Mucosa of rectum (tissue), 2 donors: Measurements from ENCODE around the gene INTS6.

ENCODE experiments used
- H3K27ac ChIP-seq, 2 donors: one replicate each; pipeline ENCODE4 v1.7.0; 2013; ENCODE audit warnings: inconsistent platforms in 2 of 2, low read depth in 2 of 2, low read length in 2 of 2
- H3K27me3 ChIP-seq, 2 donors: one replicate each; pipeline ENCODE4 v1.7.0; 2013; ENCODE audit warnings: low read length in 2 of 2; ENCODE audit not compliant: control insufficient read depth in 2 of 2, insufficient read depth in 2 of 2
- H3K36me3 ChIP-seq, 2 donors: one replicate each; pipeline ENCODE4 v1.7.0; 2013; ENCODE audit warnings: low read length in 2 of 2; ENCODE audit not compliant: control insufficient read depth in 2 of 2, insufficient read depth in 2 of 2
- H3K4me1 ChIP-seq, 2 donors: one replicate each; pipeline ENCODE4 v1.7.0; 2013; ENCODE audit warnings: low read length in 2 of 2, mild to moderate bottlenecking in 1 of 2; ENCODE audit not compliant: control insufficient read depth in 2 of 2, insufficient read depth in 2 of 2
- H3K4me3 ChIP-seq, 2 donors: one replicate each; pipeline ENCODE4 v1.7.0; 2013; ENCODE audit warnings: low read length in 2 of 2
- H3K9ac ChIP-seq, 2 donors: one replicate each; pipeline ENCODE4 v1.7.0; 2013; ENCODE audit warnings: low read length in 2 of 2, low read depth in 1 of 2, mild to moderate bottlenecking in 1 of 2
- H3K9me3 ChIP-seq, 2 donors: one replicate each; pipeline ENCODE4 v1.7.0; 2013; ENCODE audit warnings: low read length in 2 of 2; ENCODE audit not compliant: control insufficient read depth in 2 of 2
- donor health status: healthy.
- donor health status: Normal muscosa, but diverticular disease.

INTS6 gene

DNA sequence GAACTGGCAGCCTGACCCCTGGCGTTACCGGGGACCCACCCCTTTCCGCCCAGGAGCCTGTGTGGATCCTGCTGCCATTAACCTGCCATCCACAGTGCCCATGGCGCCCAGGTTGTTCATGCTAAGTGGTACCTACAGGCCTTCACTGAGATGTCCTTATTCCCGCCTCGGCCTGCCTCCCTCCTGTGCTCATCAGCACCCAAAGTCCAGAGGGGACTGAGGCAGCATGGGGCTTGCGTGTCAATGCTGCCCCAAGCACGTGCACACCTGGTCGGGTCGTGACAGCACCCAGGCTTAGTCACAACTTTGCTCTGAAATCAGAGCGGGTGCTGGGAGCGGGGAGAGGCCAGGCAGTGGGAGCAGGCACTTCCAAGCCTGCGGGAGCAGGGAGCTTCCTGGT lies 3.7 kb upstream of the INTS6 start:
- H3K9ac ChIP-seq = no peak overlapping the region
- no peaks in the 10 kb centered on the region for H3K27me3 ChIP-seq
- H3K27ac ChIP-seq = no peak overlapping the region
- H3K4me1 ChIP-seq = peaks cover 13 to 14% of the 10 kb centered on the region in 2 donors
- H3K9me3 ChIP-seq = peaks cover 0 to 6% of the 10 kb centered on the region in 2 donors
- no peak overlapping the region for H3K4me3 ChIP-seq
- peaks cover 0 to 14% of the 10 kb centered on the region in 2 donors for H3K36me3 ChIP-seq

GRCh38 chr13:51455532-51455931 lies 2.7 kb upstream of the INTS6 start:
- H3K4me3 ChIP-seq = no peak overlapping the region
- H3K4me1 ChIP-seq = peaks cover 15 to 18% of the 10 kb centered on the region in 2 donors
- H3K36me3 ChIP-seq = peaks cover 0 to 15% of the 10 kb centered on the region in 2 donors
- peaks cover 0 to 6% of the 10 kb centered on the region in 2 donors for H3K9me3 ChIP-seq
- H3K9ac ChIP-seq = no peak overlapping the region
- H3K27me3 ChIP-seq = no peaks in the 10 kb centered on the region
- no peak overlapping the region for H3K27ac ChIP-seq

DNA sequence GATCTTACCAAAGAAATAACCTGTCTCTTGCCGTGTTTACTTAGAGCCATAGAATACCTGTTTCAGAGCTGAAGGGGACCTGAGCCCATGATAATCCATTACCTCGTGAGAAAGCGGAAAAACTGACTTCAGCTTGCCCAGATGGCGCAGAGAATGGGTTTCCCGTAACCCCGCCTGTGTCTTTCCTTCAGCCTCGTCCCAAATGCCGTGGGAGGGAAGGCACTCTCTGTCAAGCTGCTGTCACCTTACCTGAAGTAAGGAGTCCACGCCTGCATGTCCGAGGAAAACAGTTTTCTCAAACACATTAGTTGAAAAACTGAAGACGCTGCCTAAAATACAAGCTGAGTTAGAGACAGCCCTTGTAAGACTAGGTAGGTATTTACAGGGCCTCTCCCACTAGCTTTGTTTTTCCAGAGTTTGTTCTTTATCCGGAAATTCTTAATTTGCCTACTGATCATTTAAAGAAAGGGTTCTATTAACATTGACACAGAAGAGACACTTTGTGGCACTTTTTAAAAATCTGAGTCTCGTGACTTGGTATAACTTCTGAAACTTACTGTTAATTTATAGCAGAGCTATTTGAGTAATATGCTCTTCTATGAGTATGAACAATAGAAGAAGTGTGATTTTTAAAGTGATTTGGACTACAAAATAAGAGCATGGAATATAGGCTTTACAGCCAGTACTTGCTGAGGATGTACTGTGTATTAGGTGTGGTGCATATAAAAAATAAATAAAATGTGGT lies 1.3 kb upstream of the INTS6 start:
- Histone ChIP-seq H3K4me1 (peaks cover 16 to 23% of the 10 kb centered on the region in 2 donors), H3K36me3 (peaks cover 0 to 18% of the 10 kb centered on the region in 2 donors), H3K4me3 (peak overlapping the region; percentile 83 to 93), H3K9me3 (peaks cover 0 to 6% of the 10 kb centered on the region in 2 donors), H3K9ac (peak overlapping the region; percentile 98 to 99), H3K27ac (peak overlapping the region; percentile 97 to 99), H3K27me3 (no peaks in the 10 kb centered on the region)

GRCh38 chr13:51453207-51453958 lies 547 bp upstream of the INTS6 start:
- peak overlapping the region; percentile 98 to 99 for H3K9ac ChIP-seq
- H3K4me3 ChIP-seq = peak overlapping the region; percentile 83 to 93
- H3K9me3 ChIP-seq = peaks cover 0 to 6% of the 10 kb centered on the region in 2 donors
- peaks cover 16 to 23% of the 10 kb centered on the region in 2 donors for H3K4me1 ChIP-seq
- H3K36me3 ChIP-seq = peaks cover 0 to 18% of the 10 kb centered on the region in 2 donors
- peak overlapping the region; percentile 97 to 99 for H3K27ac ChIP-seq
- no peaks in the 10 kb centered on the region for H3K27me3 ChIP-seq

DNA sequence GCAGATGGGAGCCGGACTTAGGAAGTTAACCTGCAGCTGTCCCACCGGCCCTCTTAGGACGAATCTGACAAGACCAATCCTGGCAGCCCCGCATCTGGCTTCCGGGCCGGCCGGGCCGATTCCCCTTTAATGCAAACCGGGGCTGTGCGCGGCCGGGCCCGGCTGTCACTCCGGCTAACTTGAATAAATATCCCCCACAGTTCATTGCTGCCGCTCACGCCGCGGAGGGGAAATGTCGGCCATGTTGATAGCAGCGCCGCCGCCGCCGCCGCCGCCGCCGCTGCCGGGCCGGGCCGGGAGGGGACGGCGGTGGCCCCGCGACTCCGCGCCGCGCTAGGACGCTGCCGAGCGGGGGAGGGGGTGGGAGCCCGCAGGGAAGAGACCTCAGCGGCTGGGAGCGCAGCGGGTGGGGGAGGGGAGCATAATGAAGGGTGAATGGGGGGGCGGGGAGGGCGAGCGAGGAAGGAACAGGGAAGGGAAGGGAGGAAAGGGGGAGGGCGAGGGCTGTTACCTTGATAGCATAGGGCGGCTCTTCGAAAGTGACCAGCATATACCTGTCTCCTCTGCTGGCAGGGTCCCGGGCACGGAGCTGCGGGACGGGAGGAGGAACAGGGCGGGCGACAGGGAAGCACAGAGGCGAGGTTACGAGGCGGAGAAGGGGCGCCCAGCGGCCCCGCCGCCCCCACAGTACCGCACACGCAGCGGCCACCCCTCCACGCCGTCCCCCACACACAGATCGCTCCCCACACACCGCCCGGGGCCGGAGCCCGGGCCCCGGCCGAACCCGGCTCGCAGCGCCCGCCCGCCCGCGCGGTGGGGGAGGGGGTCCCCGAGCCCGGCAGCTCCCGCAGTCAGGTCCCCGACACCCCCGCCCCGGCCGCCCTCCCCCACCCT lies 1.1 kb downstream of the INTS6 start:
- Histone ChIP-seq H3K4me3 (peak overlapping the region; percentile 87 to 93), H3K4me1 (peaks cover 16 to 23% of the 10 kb centered on the region in 2 donors), H3K9ac (peak overlapping the region; percentile 90 to 97), H3K9me3 (peaks cover 0 to 6% of the 10 kb centered on the region in 2 donors), H3K36me3 (peaks cover 0 to 18% of the 10 kb centered on the region in 2 donors), H3K27ac (peak overlapping the region; percentile 99), H3K27me3 (no peaks in the 10 kb centered on the region)

- H3K27me3 ChIP-seq = no peaks in the 10 kb centered on the region
Observed at GRCh38 chr13:51451134-51451466, 1.7 kb downstream of the INTS6 start.

GRCh38 chr13:51449018-51449417 lies 3.8 kb downstream of the INTS6 start:
- H3K9ac ChIP-seq = no peak overlapping the region
- H3K9me3 ChIP-seq = no peaks in the 10 kb centered on the region
- no peak overlapping the region for H3K4me3 ChIP-seq
- H3K4me1 ChIP-seq = peaks cover 5 to 12% of the 10 kb centered on the region in 2 donors
- peaks cover 0 to 4% of the 10 kb centered on the region in 2 donors for H3K36me3 ChIP-seq
- no peaks in the 10 kb centered on the region for H3K27me3 ChIP-seq
- no peak overlapping the region for H3K27ac ChIP-seq

More at GRCh38 chr13:51451134-51451466, 1.7 kb downstream of the INTS6 start:
- peak overlapping the region; percentile 87 to 93 for H3K4me3 ChIP-seq
- H3K27ac ChIP-seq = peak overlapping the region; percentile 99
- peaks cover 0 to 4% of the 10 kb centered on the region in 2 donors for H3K9me3 ChIP-seq
- H3K4me1 ChIP-seq = peaks cover 16 to 23% of the 10 kb centered on the region in 2 donors
- peak overlapping the region; percentile 27 to 97 for H3K9ac ChIP-seq
- peaks cover 0 to 13% of the 10 kb centered on the region in 2 donors for H3K36me3 ChIP-seq

DNA sequence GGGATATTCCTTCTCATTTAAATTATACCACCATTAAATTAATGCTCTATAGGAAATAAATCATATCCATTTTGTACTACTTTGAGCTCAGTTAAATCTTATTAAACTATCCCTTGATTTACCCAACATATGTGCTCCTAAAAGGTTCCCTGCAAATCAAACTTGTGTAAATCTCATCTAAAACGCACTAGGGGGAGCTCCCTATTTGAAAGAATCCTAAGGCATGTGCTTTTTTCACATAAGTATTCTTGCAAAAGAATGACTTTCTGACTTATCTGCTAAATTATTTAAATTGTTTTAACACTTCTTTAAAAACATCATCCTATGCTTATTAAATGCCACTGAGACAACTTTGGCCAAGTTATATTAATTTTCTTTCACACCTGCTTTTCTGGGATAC lies 7.9 kb downstream of the INTS6 start:
- no peak overlapping the region for H3K27ac ChIP-seq
- H3K4me1 ChIP-seq = no peaks in the 10 kb centered on the region
- H3K9ac ChIP-seq = no peak overlapping the region
- no peaks in the 10 kb centered on the region for H3K36me3 ChIP-seq
- H3K4me3 ChIP-seq = no peak overlapping the region
- H3K27me3 ChIP-seq = no peaks in the 10 kb centered on the region
- no peaks in the 10 kb centered on the region for H3K9me3 ChIP-seq

GRCh38 chr13:51440381-51440780 lies 12.5 kb downstream of the INTS6 start:
- Histone ChIP-seq H3K9ac (no peak overlapping the region), H3K4me3 (no peak overlapping the region), H3K36me3 (no peaks in the 10 kb centered on the region), H3K9me3 (no peaks in the 10 kb centered on the region), H3K27me3 (no peaks in the 10 kb centered on the region), H3K4me1 (no peaks in the 10 kb centered on the region), H3K27ac (no peak overlapping the region)
